ENCODE results near the gene CFAP161. TPM values are rescaled to one million over a fixed set of nuclear protein-coding genes. Genes with fewer than 3 reads are reported as not detected.
A peak's percentile ranks its signal among the peaks of the same experiment; 100 is the strongest.

The CFAP161 gene
- total RNA-seq, 1 donor from 2014 or later = 0.36 TPM

DNA sequence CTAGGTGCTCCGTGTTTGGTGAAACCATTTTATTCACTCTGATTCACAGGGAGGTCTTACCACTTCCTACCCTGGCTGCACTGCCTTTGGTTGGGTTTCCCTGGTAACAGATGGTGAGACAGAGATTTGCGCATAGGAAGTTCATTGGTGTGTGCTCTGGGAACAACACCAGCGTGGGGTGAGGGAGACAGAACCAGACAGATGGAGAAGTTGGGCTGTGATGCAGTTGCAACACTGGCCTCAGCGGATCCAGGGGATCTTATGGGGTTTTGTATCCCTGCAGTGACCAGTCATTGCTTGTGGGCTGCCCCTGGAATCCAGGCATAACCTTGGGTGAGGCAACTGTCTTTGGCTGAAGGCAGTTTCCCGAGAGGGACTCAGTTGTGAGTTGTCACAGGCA lies 50.1 kb downstream of the CFAP161 start:
- peaks cover 51% of the 10 kb centered on the region for H3K27me3 Mint-ChIP-seq
- H3K9me3 Mint-ChIP-seq = no peaks in the 10 kb centered on the region
- TF ChIP-seq, protein P1, sequence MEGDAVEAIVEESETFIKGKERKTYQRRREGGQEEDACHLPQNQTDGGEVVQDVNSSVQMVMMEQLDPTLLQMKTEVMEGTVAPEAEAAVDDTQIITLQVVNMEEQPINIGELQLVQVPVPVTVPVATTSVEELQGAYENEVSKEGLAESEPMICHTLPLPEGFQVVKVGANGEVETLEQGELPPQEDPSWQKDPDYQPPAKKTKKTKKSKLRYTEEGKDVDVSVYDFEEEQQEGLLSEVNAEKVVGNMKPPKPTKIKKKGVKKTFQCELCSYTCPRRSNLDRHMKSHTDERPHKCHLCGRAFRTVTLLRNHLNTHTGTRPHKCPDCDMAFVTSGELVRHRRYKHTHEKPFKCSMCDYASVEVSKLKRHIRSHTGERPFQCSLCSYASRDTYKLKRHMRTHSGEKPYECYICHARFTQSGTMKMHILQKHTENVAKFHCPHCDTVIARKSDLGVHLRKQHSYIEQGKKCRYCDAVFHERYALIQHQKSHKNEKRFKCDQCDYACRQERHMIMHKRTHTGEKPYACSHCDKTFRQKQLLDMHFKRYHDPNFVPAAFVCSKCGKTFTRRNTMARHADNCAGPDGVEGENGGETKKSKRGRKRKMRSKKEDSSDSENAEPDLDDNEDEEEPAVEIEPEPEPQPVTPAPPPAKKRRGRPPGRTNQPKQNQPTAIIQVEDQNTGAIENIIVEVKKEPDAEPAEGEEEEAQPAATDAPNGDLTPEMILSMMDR (conservative IDR thresholded peaks at IDR 0.05) = no peak
- no peak for DNase-seq (ENCODE audit: extremely low spot score, unreplicated experiment)
- H3K4me1 Mint-ChIP-seq (ENCODE audit: unreplicated experiment) = peaks cover 11% of the 10 kb centered on the region
- no peaks in the 10 kb centered on the region for H3K36me3 Mint-ChIP-seq
- H3K27ac Mint-ChIP-seq = no peak overlapping the region
- no peak overlapping the region for H3K4me3 Mint-ChIP-seq

DNA sequence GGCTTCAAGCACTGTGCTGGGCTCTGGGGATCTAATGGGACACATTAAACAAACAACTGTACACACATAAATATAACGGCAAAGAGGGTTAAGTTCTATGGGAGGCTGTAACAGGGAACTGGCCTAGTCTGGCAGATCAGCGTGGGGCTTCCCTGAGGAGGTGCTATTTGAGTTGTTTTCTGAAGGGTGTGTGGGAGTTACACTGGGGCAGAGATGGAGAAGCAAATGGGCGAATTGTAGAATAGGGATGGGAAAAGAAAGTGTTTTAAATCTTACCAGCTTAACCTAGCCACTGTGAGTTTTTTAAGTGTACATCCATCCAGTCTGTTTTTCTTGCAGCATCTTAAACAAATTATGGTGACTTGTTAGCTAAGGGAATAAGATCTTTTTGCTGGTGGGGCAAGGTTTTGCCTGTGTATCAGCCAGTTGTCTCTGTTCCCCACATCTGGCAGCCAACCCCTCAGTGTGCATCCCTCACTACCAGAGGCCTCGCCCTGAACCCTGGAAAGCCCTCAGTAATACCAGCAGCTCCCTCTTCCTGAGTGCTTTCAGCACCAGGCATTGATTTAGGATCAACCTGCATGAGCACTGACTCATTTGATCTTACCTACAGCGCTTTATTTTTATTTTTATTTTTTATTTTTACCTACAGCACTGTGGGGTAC lies 51.7 kb downstream of the CFAP161 start:
- DNase-seq (ENCODE audit: extremely low spot score, unreplicated experiment) = peak; percentile 8
- H3K4me1 Mint-ChIP-seq (ENCODE audit: unreplicated experiment) = peaks cover 11% of the 10 kb centered on the region
- no peak overlapping the region for H3K4me3 Mint-ChIP-seq
- peaks cover 48% of the 10 kb centered on the region for H3K27me3 Mint-ChIP-seq
- no peak overlapping the region for H3K27ac Mint-ChIP-seq
- no peaks in the 10 kb centered on the region for H3K9me3 Mint-ChIP-seq
- H3K36me3 Mint-ChIP-seq = no peaks in the 10 kb centered on the region
- TF ChIP-seq, protein P1 (conservative IDR thresholded peaks at IDR 0.05) = no peak

DNA sequence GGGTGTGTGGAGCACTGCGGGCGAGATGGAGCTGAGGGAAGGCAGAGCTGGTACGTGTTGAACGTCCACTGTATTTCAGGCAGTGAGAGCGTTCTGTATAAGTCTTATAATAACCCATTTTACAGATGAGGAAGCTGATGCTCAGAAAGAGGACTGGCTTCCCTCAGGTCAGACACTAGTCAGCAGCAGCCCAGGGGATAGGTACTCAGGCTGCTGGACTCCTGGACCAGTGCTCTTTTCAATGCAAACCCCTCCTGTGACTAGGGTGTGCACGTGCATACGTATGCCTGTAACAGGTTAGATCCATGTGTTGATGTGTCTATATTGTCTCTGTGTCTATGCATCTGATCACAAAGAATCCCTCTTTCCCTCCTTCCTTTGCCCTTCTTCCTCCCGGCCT lies 54.3 kb downstream of the CFAP161 start:
- H3K36me3 Mint-ChIP-seq = no peaks in the 10 kb centered on the region
- H3K9me3 Mint-ChIP-seq = no peaks in the 10 kb centered on the region
- H3K27me3 Mint-ChIP-seq = peaks cover 32% of the 10 kb centered on the region
- H3K4me3 Mint-ChIP-seq = no peak overlapping the region
- TF ChIP-seq, protein P1 (conservative IDR thresholded peaks at IDR 0.05) = no peak
- no peak overlapping the region for H3K27ac Mint-ChIP-seq
- no peaks in the 10 kb centered on the region for H3K4me1 Mint-ChIP-seq (ENCODE audit: unreplicated experiment)
- no peak for DNase-seq (ENCODE audit: extremely low spot score, unreplicated experiment)

DNA sequence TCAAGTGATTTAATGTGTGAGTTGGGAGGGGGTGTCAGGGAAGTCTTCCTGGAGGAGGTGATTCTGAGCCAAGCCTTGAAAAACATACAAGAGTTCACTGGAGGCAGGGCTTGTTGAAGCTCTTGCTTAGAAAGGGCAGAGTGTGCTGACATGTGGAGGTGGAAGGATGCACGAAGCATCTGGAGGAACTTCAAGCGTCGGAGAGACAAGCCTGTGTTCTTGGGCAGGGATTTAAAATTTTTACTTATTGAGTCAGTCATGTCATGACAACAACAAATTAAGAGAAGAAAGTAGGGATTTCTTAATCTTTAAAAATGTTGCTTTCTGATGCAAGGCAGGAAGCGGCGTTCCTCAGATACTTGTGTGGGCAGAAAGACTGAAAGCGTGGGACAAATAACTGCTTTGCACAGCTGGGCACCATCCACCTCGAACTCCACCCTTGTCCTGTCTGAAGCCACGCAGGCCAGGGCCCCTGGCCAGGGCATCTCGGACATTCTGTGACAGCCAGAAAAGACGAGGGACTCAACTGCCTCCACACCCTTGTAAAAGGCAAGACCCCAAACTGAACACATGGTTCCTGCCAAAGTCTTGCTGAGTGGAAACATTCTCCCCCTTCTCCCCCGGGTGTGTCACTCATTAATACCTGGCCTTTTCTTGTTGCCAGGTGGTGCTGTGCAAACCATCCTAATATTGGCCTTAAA lies 55.7 kb downstream of the CFAP161 start:
- no peak overlapping the region for H3K27ac Mint-ChIP-seq
- H3K4me3 Mint-ChIP-seq = no peak overlapping the region
- H3K9me3 Mint-ChIP-seq = no peaks in the 10 kb centered on the region
- TF ChIP-seq, protein P1 (conservative IDR thresholded peaks at IDR 0.05) = no peak
- no peaks in the 10 kb centered on the region for H3K36me3 Mint-ChIP-seq
- peak; percentile 18 for DNase-seq (ENCODE audit: extremely low spot score, unreplicated experiment)
- H3K27me3 Mint-ChIP-seq = peaks cover 24% of the 10 kb centered on the region
- no peaks in the 10 kb centered on the region for H3K4me1 Mint-ChIP-seq (ENCODE audit: unreplicated experiment)

DNA sequence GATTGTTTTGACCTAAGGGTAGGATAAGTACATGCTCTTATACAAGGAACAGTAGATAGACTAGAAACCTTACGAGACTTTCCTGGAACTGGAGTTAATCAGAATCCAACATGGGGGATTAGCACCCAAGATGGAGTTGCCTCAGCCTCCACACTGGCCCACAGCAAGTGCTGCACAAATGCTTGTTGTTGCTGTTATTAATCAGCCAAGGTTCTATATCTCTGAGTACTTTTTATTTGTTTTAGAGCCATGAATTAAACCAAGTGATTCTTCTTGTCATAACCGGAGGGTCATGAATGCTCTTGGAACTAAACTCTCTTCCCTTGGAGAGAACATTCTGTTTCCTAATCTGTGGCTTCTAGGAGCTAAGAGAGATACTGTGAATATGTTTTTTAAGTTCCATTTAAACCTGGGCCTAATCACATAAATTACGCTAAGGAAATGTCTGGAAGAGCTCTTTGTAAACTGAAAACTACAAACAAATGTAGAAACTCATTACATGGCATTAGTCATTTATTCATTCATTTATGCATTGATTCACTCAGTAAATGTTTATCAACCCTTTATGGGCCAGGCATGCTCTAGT lies 56.9 kb downstream of the CFAP161 start:
- Mint-ChIP-seq H3K4me3 (no peak overlapping the region), H3K27me3 (peaks cover 20% of the 10 kb centered on the region), H3K4me1 (ENCODE audit: unreplicated experiment) (peaks cover 3% of the 10 kb centered on the region), H3K36me3 (no peaks in the 10 kb centered on the region), H3K9me3 (no peaks in the 10 kb centered on the region), H3K27ac (no peak overlapping the region)
- DNase-seq (ENCODE audit: extremely low spot score, unreplicated experiment) = no peak
- TF ChIP-seq, protein P1 (conservative IDR thresholded peaks at IDR 0.05) = no peak
